Urinary bladder (tissue), 4 donors: ENCODE data around the gene NEXN. TPM values are rescaled to one million over a fixed set of nuclear protein-coding genes. Genes with fewer than 3 reads are reported as not detected.

Source experiments
- DNase-seq: peaks from one replicate; pipeline ENCODE4 v3.0.0-alpha.2; 2015; ENCODE audit errors: extremely low spot score
- H3K27ac ChIP-seq: one replicate; pipeline ENCODE4 v1.5.1; 2013; ENCODE audit warnings: low read depth, mild to moderate bottlenecking, moderate library complexity
- H3K36me3 ChIP-seq: one replicate; pipeline ENCODE4 v1.6.1; 2013; ENCODE audit warnings: mild to moderate bottlenecking, moderate library complexity; ENCODE audit not compliant: insufficient read depth
- H3K4me1 ChIP-seq: one replicate; pipeline ENCODE4 v1.6.1; 2013; ENCODE audit warnings: mild to moderate bottlenecking, moderate library complexity; ENCODE audit not compliant: insufficient read depth
- H3K4me3 ChIP-seq: one replicate; pipeline ENCODE4 v1.5.1; 2013; ENCODE audit warnings: low read depth, low read length
- WGBS: extraction: QIAGEN DNeasy Blood & Tissue Kit; methylation state at CpG from one replicate; pipeline ENCODE4 v1.1.7; 2013; 5-methylcytosine and 5-hydroxymethylcytosine counted together
- polyA plus RNA-seq: library from polyadenylated mRNA; stranded (reverse); fragments of 200-250 nt; gene quantifications from one replicate; pipeline ENCODE4 v1.2.3, GENCODE V29; 2013
- total RNA-seq: library from RNA; depleted of rRNA; stranded (reverse); fragments of >200 nt; gene quantifications from one replicate; pipeline ENCODE4 v1.2.3, GENCODE V29; 2014
- donor health status: healthy with polysubstance abuse.
- donor health status: healthy.

The NEXN gene
- 34.0 TPM for total RNA-seq
- 86.1 TPM for polyA plus RNA-seq

- Histone ChIP-seq H3K4me3 (peak within 1 kb of the TSS; percentile 85), H3K36me3 (no peaks in the 10 kb centered on the region), H3K4me1 (no peaks in the 10 kb centered on the region), H3K27ac (peak within 1 kb of the TSS; percentile 60)
- 3% methylated on average over 36 of the region's 36 CpGs for WGBS
- DNase-seq: peak; percentile 32
These were observed at the start of gene NEXN for GRCh38 chr1:77888081-77888780. TSS of gene NEXN (plus strand) at chr1:77888624. CDS start at chr1:77916107, 27,483 bp downstream.

GRCh38 chr1:77841574-77841973 lies 46.9 kb upstream of the NEXN start:
- H3K27ac ChIP-seq: no peak overlapping the region
- peaks cover 2% of the 10 kb centered on the region for H3K36me3 ChIP-seq
- WGBS: 77% methylated on average over 1 of the region's 1 CpG
- DNase-seq: no peak
- H3K4me1 ChIP-seq: no peaks in the 10 kb centered on the region
- H3K4me3 ChIP-seq: no peak overlapping the region

DNA sequence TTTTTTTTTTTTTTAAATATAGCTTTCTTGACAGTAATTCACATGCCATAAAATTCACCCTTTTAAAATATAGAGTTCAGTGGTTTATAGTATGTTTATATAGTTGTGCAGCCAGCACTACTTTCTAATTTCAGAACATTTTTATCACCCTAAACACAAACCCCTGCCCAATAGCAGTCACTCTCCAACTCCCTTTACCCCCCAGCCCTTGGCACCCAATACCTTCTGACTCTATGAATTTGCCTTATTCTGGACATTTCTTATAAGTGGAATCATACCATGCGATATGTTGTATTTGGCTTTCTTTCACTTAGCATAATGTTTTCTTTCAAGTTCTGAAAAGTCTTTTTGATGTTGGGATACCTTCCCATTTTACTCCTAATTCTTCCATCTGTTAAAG lies 42.5 kb upstream of the NEXN start:
- DNase-seq: no peak
- Histone ChIP-seq H3K4me3 (no peak overlapping the region), H3K36me3 (peaks cover 2% of the 10 kb centered on the region), H3K27ac (no peak overlapping the region), H3K4me1 (no peaks in the 10 kb centered on the region)
- WGBS: 98% methylated on average over 1 of the region's 1 CpG

DNA sequence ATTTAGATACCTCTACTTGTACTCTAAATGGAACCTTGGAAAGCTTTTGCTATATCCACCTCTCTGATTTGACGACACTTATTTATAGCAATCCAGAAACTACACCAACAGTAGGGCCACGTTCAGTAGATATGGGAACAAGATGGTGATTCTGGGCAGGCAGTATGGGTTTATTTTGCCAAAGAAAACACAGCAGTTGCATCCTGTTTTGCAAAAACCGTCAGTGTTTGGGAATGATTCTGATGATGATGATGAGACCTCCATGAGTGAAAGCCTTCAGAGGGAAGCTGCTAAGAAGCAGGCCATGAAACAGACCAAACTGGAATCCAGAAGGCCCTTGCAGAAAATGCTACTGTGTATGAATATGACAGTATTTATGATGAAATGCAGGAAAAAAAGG lies 41.5 kb upstream of the NEXN start:
- Histone ChIP-seq H3K27ac (no peak overlapping the region), H3K4me1 (no peaks in the 10 kb centered on the region), H3K4me3 (no peak overlapping the region), H3K36me3 (peaks cover 3% of the 10 kb centered on the region)
- no peak for DNase-seq
- 79% methylated on average over 3 of the region's 3 CpGs for WGBS

DNA sequence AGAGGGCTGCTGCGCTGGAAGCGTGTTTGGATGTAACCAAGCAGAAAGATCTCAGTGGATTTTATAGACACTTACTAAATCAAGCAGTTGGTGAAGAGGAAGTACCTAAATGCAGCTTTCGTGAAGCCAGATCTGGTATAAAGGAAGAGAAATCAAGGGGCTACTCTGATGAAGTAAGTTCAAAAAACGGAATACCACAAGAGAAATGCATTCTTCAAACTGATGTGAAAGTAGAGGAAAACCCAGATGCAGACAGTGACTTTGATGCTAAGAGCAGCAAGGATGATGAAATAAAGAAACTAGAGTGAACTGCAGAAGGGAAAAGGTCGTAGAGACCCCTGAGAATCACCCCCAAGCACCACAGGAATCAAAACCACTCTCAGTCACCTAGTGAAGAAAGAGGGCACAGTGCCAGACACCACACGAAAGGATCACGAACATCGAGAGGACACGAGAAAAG lies 40.8 kb upstream of the NEXN start:
- Histone ChIP-seq H3K4me1 (no peaks in the 10 kb centered on the region), H3K4me3 (no peak overlapping the region), H3K36me3 (peaks cover 4% of the 10 kb centered on the region), H3K27ac (no peak overlapping the region)
- DNase-seq: no peak
- 87% methylated on average over 9 of the region's 9 CpGs for WGBS

- WGBS: 99% methylated on average over 1 of the region's 1 CpG
- DNase-seq: no peak
- no peak overlapping the region for H3K4me3 ChIP-seq
- no peak overlapping the region for H3K27ac ChIP-seq
- H3K36me3 ChIP-seq: peaks cover 2% of the 10 kb centered on the region
- H3K4me1 ChIP-seq: no peaks in the 10 kb centered on the region
These were observed 38.3 kb upstream of the NEXN start for GRCh38 chr1:77850082-77850481.

- Histone ChIP-seq H3K4me1 (no peaks in the 10 kb centered on the region), H3K4me3 (no peak overlapping the region), H3K27ac (no peak overlapping the region), H3K36me3 (peaks cover 2% of the 10 kb centered on the region)
- WGBS: 85% methylated on average over 4 of the region's 4 CpGs
- no peak for DNase-seq
These were observed 30.9 kb upstream of the NEXN start for GRCh38 chr1:77857552-77857951.

GRCh38 chr1:77858725-77859124 lies 29.7 kb upstream of the NEXN start:
- Histone ChIP-seq H3K4me3 (no peak overlapping the region), H3K36me3 (peaks cover 5% of the 10 kb centered on the region), H3K4me1 (no peaks in the 10 kb centered on the region), H3K27ac (no peak overlapping the region)
- WGBS: 87% methylated on average over 3 of the region's 3 CpGs
- DNase-seq: no peak

- 82% methylated on average over 2 of the region's 2 CpGs for WGBS
- Histone ChIP-seq H3K4me3 (no peak overlapping the region), H3K36me3 (peaks cover 5% of the 10 kb centered on the region), H3K4me1 (no peaks in the 10 kb centered on the region), H3K27ac (no peak overlapping the region)
- DNase-seq: no peak
These were observed 29.2 kb upstream of the NEXN start for GRCh38 chr1:77859248-77859647.

DNA sequence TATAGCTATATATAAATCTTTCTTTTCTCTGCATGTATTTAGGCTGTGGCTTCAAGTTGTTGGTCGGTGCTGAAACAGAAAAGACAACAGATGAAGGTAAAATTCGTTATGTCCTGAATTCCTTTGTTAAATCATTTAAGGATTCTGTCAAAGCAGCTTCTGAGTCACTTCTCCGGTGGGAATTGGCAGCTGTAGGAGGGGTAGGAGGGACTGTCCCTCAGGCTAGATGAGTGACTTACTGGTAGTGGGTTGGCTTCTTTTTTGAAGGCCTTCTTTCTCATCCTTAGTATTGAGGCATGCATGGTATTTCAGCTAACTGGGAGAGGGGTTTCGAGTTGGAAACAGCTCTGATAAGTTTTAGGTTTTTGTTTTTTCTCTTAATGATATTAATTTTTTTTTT lies 22.1 kb upstream of the NEXN start:
- 85% methylated on average over 4 of the region's 4 CpGs for WGBS
- Histone ChIP-seq H3K27ac (no peak overlapping the region), H3K36me3 (peaks cover 3% of the 10 kb centered on the region), H3K4me3 (no peak overlapping the region), H3K4me1 (no peaks in the 10 kb centered on the region)
- DNase-seq: no peak

DNA sequence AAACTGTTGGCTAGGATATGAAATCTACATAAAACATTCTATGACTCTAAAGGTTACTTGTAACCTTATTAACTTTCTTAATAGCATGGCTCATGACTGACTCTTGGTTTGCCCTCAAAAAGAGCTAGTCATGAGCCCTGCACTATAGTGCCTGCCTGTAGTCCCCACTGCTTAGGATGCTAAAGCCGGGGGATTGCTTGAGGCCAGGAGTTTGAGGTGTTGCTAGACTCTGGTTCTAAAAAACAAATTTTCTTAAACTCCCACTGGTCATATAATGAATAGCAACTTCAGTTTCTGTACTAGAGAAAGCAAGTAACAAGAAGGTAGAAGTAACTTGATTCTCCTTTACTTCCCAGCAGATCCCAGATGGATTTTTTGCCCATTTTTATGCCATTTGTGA lies 15.8 kb upstream of the NEXN start:
- 100% methylated on average over 1 of the region's 1 CpG for WGBS
- no peaks in the 10 kb centered on the region for H3K4me1 ChIP-seq
- no peaks in the 10 kb centered on the region for H3K36me3 ChIP-seq
- no peak overlapping the region for H3K27ac ChIP-seq
- no peak overlapping the region for H3K4me3 ChIP-seq
- DNase-seq: no peak

DNA sequence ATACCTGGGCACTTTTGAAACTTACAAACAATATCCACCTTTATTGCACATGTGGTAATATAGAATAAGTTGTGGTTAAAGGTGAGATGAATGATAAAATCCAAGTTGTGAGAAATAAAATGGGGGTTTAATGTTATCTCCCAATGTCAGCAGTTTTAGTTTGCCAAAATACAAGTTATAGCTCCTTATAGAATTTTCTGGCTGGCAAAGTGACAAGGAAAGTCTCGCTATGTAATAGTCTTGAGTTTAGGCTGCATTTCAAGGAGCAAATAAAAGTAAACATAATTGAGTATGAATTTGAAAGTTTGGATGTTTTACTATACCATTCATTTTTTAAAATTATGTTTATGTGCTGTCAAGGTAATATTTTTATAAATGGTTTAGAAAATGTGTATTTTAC lies 15.0 kb upstream of the NEXN start:
- WGBS: 97% methylated on average over 1 of the region's 1 CpG
- no peaks in the 10 kb centered on the region for H3K4me1 ChIP-seq

GRCh38 chr1:77874804-77875445 lies 13.5 kb upstream of the NEXN start:
- WGBS: 98% methylated on average over 4 of the region's 4 CpGs
- no peak for DNase-seq
- H3K27ac ChIP-seq: no peak overlapping the region
- H3K36me3 ChIP-seq: no peaks in the 10 kb centered on the region
- H3K4me3 ChIP-seq: no peak overlapping the region
- H3K4me1 ChIP-seq: no peaks in the 10 kb centered on the region

More for the DNA sequence above, 15.0 kb upstream of the NEXN start:
- no peak overlapping the region for H3K4me3 ChIP-seq
- H3K27ac ChIP-seq: no peak overlapping the region
- no peaks in the 10 kb centered on the region for H3K36me3 ChIP-seq
- no peak for DNase-seq

DNA sequence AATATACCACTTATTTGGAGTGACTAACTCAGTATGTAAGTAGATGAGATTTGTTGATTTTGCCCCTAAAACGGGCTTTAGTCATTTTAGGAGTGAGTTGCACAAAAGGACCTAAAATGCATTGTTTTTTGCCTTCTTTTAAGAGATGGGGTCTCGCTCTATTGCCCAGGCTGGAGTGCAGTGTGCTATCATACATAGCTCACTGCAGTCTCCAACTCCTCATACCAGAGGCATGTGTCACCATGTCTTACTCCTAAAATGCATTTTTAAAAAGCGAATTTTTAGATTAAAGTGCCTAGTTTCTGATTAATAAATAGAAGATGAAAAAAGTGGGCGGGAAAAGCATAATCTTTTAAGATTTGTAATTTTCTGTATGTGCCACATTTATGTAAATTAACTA lies 11.5 kb upstream of the NEXN start:
- Histone ChIP-seq H3K4me1 (no peaks in the 10 kb centered on the region), H3K36me3 (no peaks in the 10 kb centered on the region), H3K4me3 (no peak overlapping the region), H3K27ac (no peak overlapping the region)
- no peak for DNase-seq
- WGBS: 95% methylated on average over 4 of the region's 4 CpGs
